Lower leg skin (tissue), 3 donors: Measurements from ENCODE around the gene SLC25A17.

Experiments
- POLR2A ChIP-seq, 2 donors: fragments of 450-650 bp; IDR thresholded peaks; one replicate each; pipeline ENCODE4 v1.6.1; 2016 to 2017; ENCODE audit warnings: antibody characterized with exemption in 2 of 2, mild to moderate bottlenecking in 1 of 2, moderate library complexity in 1 of 2
- TF ChIP-seq, protein P1 (sequence below), 3 donors: fragments of 450-650 bp; IDR thresholded peaks; one replicate each; pipeline ENCODE4 v1.5.1; 2016; ENCODE audit warnings: antibody characterized with exemption in 3 of 3, mild to moderate bottlenecking in 3 of 3, moderate library complexity in 2 of 3

DNA sequence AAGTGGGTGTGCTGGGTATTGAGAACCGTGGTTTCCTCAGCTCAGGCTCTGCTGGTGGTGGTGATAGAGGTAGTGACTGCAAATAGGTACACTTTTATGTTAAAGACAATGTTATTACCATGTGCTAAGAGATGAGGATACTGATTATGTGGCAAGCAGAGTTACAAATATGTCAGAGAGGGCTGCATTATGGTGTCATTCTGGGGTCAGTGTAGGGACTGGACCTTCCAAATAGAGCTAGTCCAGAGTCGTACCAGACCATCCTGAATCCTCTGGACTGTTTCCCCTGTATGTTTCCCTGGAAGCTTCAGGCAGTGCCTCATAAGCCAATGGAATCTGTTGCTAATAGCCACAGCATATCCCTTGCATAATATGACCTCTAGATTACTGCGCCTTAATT, 42.9 kb upstream of the SLC25A17 start, which contains the start of gene DNAJB7:
- TF ChIP-seq, protein P1, sequence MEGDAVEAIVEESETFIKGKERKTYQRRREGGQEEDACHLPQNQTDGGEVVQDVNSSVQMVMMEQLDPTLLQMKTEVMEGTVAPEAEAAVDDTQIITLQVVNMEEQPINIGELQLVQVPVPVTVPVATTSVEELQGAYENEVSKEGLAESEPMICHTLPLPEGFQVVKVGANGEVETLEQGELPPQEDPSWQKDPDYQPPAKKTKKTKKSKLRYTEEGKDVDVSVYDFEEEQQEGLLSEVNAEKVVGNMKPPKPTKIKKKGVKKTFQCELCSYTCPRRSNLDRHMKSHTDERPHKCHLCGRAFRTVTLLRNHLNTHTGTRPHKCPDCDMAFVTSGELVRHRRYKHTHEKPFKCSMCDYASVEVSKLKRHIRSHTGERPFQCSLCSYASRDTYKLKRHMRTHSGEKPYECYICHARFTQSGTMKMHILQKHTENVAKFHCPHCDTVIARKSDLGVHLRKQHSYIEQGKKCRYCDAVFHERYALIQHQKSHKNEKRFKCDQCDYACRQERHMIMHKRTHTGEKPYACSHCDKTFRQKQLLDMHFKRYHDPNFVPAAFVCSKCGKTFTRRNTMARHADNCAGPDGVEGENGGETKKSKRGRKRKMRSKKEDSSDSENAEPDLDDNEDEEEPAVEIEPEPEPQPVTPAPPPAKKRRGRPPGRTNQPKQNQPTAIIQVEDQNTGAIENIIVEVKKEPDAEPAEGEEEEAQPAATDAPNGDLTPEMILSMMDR (IDR thresholded peaks at IDR 0.05), result no peak
- TF ChIP-seq POLR2A (IDR thresholded peaks at IDR 0.05), result no peak
